Breast epithelium (tissue), 3 donors: ENCODE results near the gene ARHGEF2.

ENCODE experiments used
- CTCF ChIP-seq, 3 donors: fragments of 450-650 bp; IDR thresholded peaks; one replicate each; pipeline ENCODE4 v1.5.1; 2016 to 2017; ENCODE audit warnings: antibody characterized with exemption in 3 of 3, mild to moderate bottlenecking in 3 of 3, moderate library complexity in 3 of 3
- POLR2AphosphoS5 ChIP-seq, 3 donors: sonication (generic); formaldehyde crosslinking; IDR thresholded peaks; one replicate each; pipeline ENCODE4 v1.6.1; 2017; ENCODE audit warnings: antibody characterized with exemption in 3 of 3

- peak in 1 of 3 donors; percentile 19 for TF ChIP-seq CTCF (IDR thresholded peaks at IDR 0.05)
- peak in 1 of 3 donors; percentile 32 for TF ChIP-seq POLR2AphosphoS5 (IDR thresholded peaks at IDR 0.05)
Measured at GRCh38 chr1:155961937-155962336, 16.4 kb downstream of the ARHGEF2 start.
